Measurements from ENCODE around the gene PDE5A. TPM values are rescaled to one million over a fixed set of nuclear protein-coding genes. Genes with fewer than 3 reads are reported as not detected.

The PDE5A gene
- polyA plus RNA-seq, 1 donor (not counting 4 experiments of a cell fraction or from before 2014, with no cell fraction given): 3.6 TPM

- no peak for TF ChIP-seq CTCF (optimal IDR thresholded peaks at IDR 0.05 in 1 of 3, IDR thresholded peaks at IDR 0.05 in 1 of 3, conservative IDR thresholded peaks at IDR 0.05 in 1 of 3; ENCODE audit: extremely low read depth in 1 of 3, insufficient read depth in 2 of 3, low read length in 3 of 3)
- TF ChIP-seq EZH2 (IDR thresholded peaks at IDR 0.05; ENCODE audit: low read length): no peak
- H3K4me3 ChIP-seq (ENCODE audit: control insufficient read depth in 2 of 3, extremely low read depth in 1 of 3, insufficient read depth in 2 of 3, low read depth in 1 of 3, low read length in 3 of 3): no peak overlapping the region
- no peaks in the 10 kb centered on the region for H3K79me2 ChIP-seq (ENCODE audit: control insufficient read depth, insufficient read depth, low read length)
- H3K9ac ChIP-seq (ENCODE audit: control insufficient read depth, extremely low read depth, insufficient read depth, low read length): no peak overlapping the region
- no peaks in the 10 kb centered on the region for H4K20me1 ChIP-seq (ENCODE audit: control insufficient read depth, extremely low read depth, insufficient read depth, low read length)
- dilution Hi-C loops (cut with MboI; ENCODE audit: extremely low pct_ligation_motif_present, low sequenced_read_pairs): no loop called here
- H2AFZ ChIP-seq (ENCODE audit: control insufficient read depth, low read length): no peak overlapping the region
- no peak overlapping the region for H3K4me2 ChIP-seq (ENCODE audit: control insufficient read depth, extremely low read depth, insufficient read depth, low read depth, low read length)
- no peak for DNase-seq (ENCODE audit: low read depth, low spot score)
- no peaks in the 10 kb centered on the region for H3K9me1 ChIP-seq (ENCODE audit: control insufficient read depth, extremely low read depth, insufficient read depth, low read length)
- FAIRE-seq: no peak
- H3K27ac ChIP-seq (ENCODE audit: control insufficient read depth, insufficient read depth, low read length): no peak overlapping the region
- no peaks in the 10 kb centered on the region for H3K36me3 ChIP-seq (ENCODE audit: control insufficient read depth in 2 of 2, extremely low read depth in 1 of 2, insufficient read depth in 2 of 2, low read length in 2 of 2)
- no peaks in the 10 kb centered on the region for H3K27me3 ChIP-seq (ENCODE audit: control insufficient read depth, extremely low read depth, insufficient read depth, low read length)
- no peaks in the 10 kb centered on the region for H3K9me3 ChIP-seq (ENCODE audit: control insufficient read depth, low read depth, low read length)
- H3K4me1 ChIP-seq (ENCODE audit: control insufficient read depth, extremely low read depth, insufficient read depth, low read length): no peaks in the 10 kb centered on the region
Observed at GRCh38 chr4:119665752-119666151, 37.1 kb upstream of the PDE5A start.

GRCh38 chr4:119664168-119664907, 35.7 kb upstream of the PDE5A start:
- DNase-seq (ENCODE audit: low read depth, low spot score) (no peak), FAIRE-seq (no peak)
- no peaks in the 10 kb centered on the region for H4K20me1 ChIP-seq (ENCODE audit: control insufficient read depth, extremely low read depth, insufficient read depth, low read length)
- no peak overlapping the region for H3K9ac ChIP-seq (ENCODE audit: control insufficient read depth, extremely low read depth, insufficient read depth, low read length)
- no peaks in the 10 kb centered on the region for H3K36me3 ChIP-seq (ENCODE audit: control insufficient read depth in 2 of 2, extremely low read depth in 1 of 2, insufficient read depth in 2 of 2, low read length in 2 of 2)
- H3K9me3 ChIP-seq (ENCODE audit: control insufficient read depth, low read depth, low read length): no peaks in the 10 kb centered on the region
- H3K27ac ChIP-seq (ENCODE audit: control insufficient read depth, insufficient read depth, low read length): no peak overlapping the region
- TF ChIP-seq EZH2 (IDR thresholded peaks at IDR 0.05; ENCODE audit: low read length) (no peak), CTCF (optimal IDR thresholded peaks at IDR 0.05 in 1 of 3, IDR thresholded peaks at IDR 0.05 in 1 of 3, conservative IDR thresholded peaks at IDR 0.05 in 1 of 3; ENCODE audit: extremely low read depth in 1 of 3, insufficient read depth in 2 of 3, low read length in 3 of 3) (no peak)
- no peaks in the 10 kb centered on the region for H3K79me2 ChIP-seq (ENCODE audit: control insufficient read depth, insufficient read depth, low read length)
- no peak overlapping the region for H3K4me2 ChIP-seq (ENCODE audit: control insufficient read depth, extremely low read depth, insufficient read depth, low read depth, low read length)
- no peaks in the 10 kb centered on the region for H3K4me1 ChIP-seq (ENCODE audit: control insufficient read depth, extremely low read depth, insufficient read depth, low read length)
- peak overlapping the region; percentile 13 for H2AFZ ChIP-seq (ENCODE audit: control insufficient read depth, low read length)
- dilution Hi-C loops (cut with MboI; ENCODE audit: extremely low pct_ligation_motif_present, low sequenced_read_pairs): no loop called here
- H3K4me3 ChIP-seq (ENCODE audit: control insufficient read depth in 2 of 3, extremely low read depth in 1 of 3, insufficient read depth in 2 of 3, low read depth in 1 of 3, low read length in 3 of 3): no peak overlapping the region
- no peaks in the 10 kb centered on the region for H3K9me1 ChIP-seq (ENCODE audit: control insufficient read depth, extremely low read depth, insufficient read depth, low read length)
- H3K27me3 ChIP-seq (ENCODE audit: control insufficient read depth, extremely low read depth, insufficient read depth, low read length): no peaks in the 10 kb centered on the region

Data from keratinocyte (primary cell).